Esophagus squamous epithelium (tissue), 4 donors: ENCODE results near the gene IPO11.

Source experiments
- POLR2A ChIP-seq, 4 donors: fragments of 450-650 bp; IDR thresholded peaks; one replicate each; pipeline ENCODE4 v1.6.1; 2017; ENCODE audit warnings: antibody characterized with exemption in 4 of 4, mild to moderate bottlenecking in 4 of 4, moderate library complexity in 3 of 4
- TF ChIP-seq, protein P1 (sequence below), 6 experiments: fragments of 450-650 bp in 4 of 6; fragments of 200-600 bp in 2 of 6; sonication (generic) in 2 of 6; IDR thresholded peaks; one replicate each; pipeline ENCODE4 v1.5.1; 2016 to 2019; ENCODE audit warnings: antibody characterized with exemption in 6 of 6, mild to moderate bottlenecking in 4 of 6, moderate library complexity in 4 of 6

- TF ChIP-seq, protein P1, sequence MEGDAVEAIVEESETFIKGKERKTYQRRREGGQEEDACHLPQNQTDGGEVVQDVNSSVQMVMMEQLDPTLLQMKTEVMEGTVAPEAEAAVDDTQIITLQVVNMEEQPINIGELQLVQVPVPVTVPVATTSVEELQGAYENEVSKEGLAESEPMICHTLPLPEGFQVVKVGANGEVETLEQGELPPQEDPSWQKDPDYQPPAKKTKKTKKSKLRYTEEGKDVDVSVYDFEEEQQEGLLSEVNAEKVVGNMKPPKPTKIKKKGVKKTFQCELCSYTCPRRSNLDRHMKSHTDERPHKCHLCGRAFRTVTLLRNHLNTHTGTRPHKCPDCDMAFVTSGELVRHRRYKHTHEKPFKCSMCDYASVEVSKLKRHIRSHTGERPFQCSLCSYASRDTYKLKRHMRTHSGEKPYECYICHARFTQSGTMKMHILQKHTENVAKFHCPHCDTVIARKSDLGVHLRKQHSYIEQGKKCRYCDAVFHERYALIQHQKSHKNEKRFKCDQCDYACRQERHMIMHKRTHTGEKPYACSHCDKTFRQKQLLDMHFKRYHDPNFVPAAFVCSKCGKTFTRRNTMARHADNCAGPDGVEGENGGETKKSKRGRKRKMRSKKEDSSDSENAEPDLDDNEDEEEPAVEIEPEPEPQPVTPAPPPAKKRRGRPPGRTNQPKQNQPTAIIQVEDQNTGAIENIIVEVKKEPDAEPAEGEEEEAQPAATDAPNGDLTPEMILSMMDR (IDR thresholded peaks at IDR 0.05) = no peak
- no peak for TF ChIP-seq POLR2A (IDR thresholded peaks at IDR 0.05)
These were observed 184.8 kb downstream of the IPO11 start for GRCh38 chr5:62597314-62597713.
